GM12878 (cell line): ENCODE results near the gene C6orf52. TPM values are rescaled to one million over a fixed set of nuclear protein-coding genes. Genes with fewer than 3 reads are reported as not detected.

ENCODE experiments used
- E2F4 ChIP-seq: IDR thresholded peaks from 2 replicates; pipeline ENCODE4 v1.6.1; 2012; ENCODE audit warnings: low read depth, low read length, improper control_type of control experiment
- E2F8 ChIP-seq: fragments of 450-650 bp; IDR thresholded peaks from 2 replicates; pipeline ENCODE4 v1.6.1; 2018; ENCODE audit warnings: mild to moderate bottlenecking, low read depth, moderate library complexity; ENCODE audit not compliant: partially characterized antibody
- EED ChIP-seq: sonication (generic); IDR thresholded peaks from 2 replicates; pipeline ENCODE4 v1.6.1; 2016; ENCODE audit warnings: antibody characterized with exemption, low read depth
- EGR1 ChIP-seq, 2 experiments: IDR thresholded peaks; 1 replicate in 1 of 2; 2 replicates in 1 of 2; pipeline ENCODE4 v1.6.1; 2011 to 2012; ENCODE audit warnings: low read depth in 2 of 2, low read length in 2 of 2, borderline replicate concordance in 1 of 2, mild to moderate bottlenecking in 1 of 2, moderate library complexity in 1 of 2
- IRF4 ChIP-seq: IDR thresholded peaks from 2 replicates; pipeline ENCODE4 v1.6.1; 2011; ENCODE audit warnings: low read depth, low read length
- KLF5 ChIP-seq: fragments of 450-650 bp; IDR thresholded peaks from 2 replicates; pipeline ENCODE4 v1.6.1; 2014; ENCODE audit warnings: mild to moderate bottlenecking; ENCODE audit not compliant: partially characterized antibody
- MEF2A ChIP-seq: IDR thresholded peaks from 2 replicates; pipeline ENCODE4 v1.6.1; 2011; ENCODE audit warnings: low read depth, mild to moderate bottlenecking, low read length, moderate library complexity; ENCODE audit not compliant: insufficient read depth
- MYC ChIP-seq: IDR thresholded peaks from 2 replicates; pipeline ENCODE4 v1.6.1; 2011; ENCODE audit warnings: mild to moderate bottlenecking, low read length, moderate library complexity, inconsistent platforms; ENCODE audit not compliant: insufficient read depth, insufficient replicate concordance, insufficient read length, severe bottlenecking
- NR2C1 ChIP-seq: fragments of 450-650 bp; IDR thresholded peaks from 2 replicates; pipeline ENCODE4 v1.6.1; 2017; ENCODE audit warnings: antibody characterized with exemption, mild to moderate bottlenecking, moderate library complexity
- NR2C2 ChIP-seq: IDR thresholded peaks from 2 replicates; pipeline ENCODE4 v1.6.1; 2011; ENCODE audit warnings: borderline replicate concordance, low read depth; ENCODE audit not compliant: control insufficient read depth, insufficient read length
- PML ChIP-seq: IDR thresholded peaks from 2 replicates; pipeline ENCODE4 v1.6.1; 2012; ENCODE audit warnings: low read length, inconsistent platforms
- POLR2A ChIP-seq: IDR thresholded peaks from 2 replicates; pipeline ENCODE4 v1.6.1; 2011; ENCODE audit warnings: low read depth, mild to moderate bottlenecking, low read length
- RFX5 ChIP-seq: IDR thresholded peaks from 2 replicates; pipeline ENCODE4 v1.6.1; 2011; ENCODE audit warnings: low read depth, low read length, improper control_type of control experiment
- SIX5 ChIP-seq: IDR thresholded peaks from 2 replicates; pipeline ENCODE4 v1.6.1; 2011; ENCODE audit warnings: mild to moderate bottlenecking, low read depth, low read length, moderate library complexity; ENCODE audit not compliant: severe bottlenecking
- SMC3 ChIP-seq: IDR thresholded peaks from 2 replicates; pipeline ENCODE4 v1.6.1; 2011; ENCODE audit warnings: low read length, improper control_type of control experiment, borderline replicate concordance
- STAT1 ChIP-seq: fragments of 450-650 bp; conservative IDR thresholded peaks from 2 replicates; pipeline ENCODE4 v1.6.1; 2014; ENCODE audit warnings: antibody characterized with exemption, mild to moderate bottlenecking
- STAT3 ChIP-seq: IDR thresholded peaks from 2 replicates; pipeline ENCODE4 v1.6.1; 2011; ENCODE audit warnings: low read depth, low read length, improper control_type of control experiment
- YBX1 ChIP-seq: fragments of 450-650 bp; IDR thresholded peaks from 2 replicates; pipeline ENCODE4 v1.6.1; 2016; ENCODE audit warnings: antibody characterized with exemption
- ZBED1 ChIP-seq: IDR thresholded peaks from 2 replicates; pipeline ENCODE4 v1.6.1; 2016; ENCODE audit warnings: borderline replicate concordance
- ZBTB33 ChIP-seq: fragments of 450-650 bp; IDR thresholded peaks from 2 replicates; pipeline ENCODE4 v1.6.1; 2017; ENCODE audit warnings: mild to moderate bottlenecking
- ZNF217 ChIP-seq: fragments of 450-650 bp; IDR thresholded peaks from 2 replicates; pipeline ENCODE4 v1.6.1; 2017; ENCODE audit warnings: antibody characterized with exemption, mild to moderate bottlenecking
- ZNF622 ChIP-seq: fragments of 450-650 bp; IDR thresholded peaks from 2 replicates; pipeline ENCODE4 v1.6.1; 2017; ENCODE audit warnings: mild to moderate bottlenecking, inconsistent platforms
- polyA plus RNA-seq, 11 experiments: library from polyadenylated mRNA; depleted of rRNA in 4 of 11; unstranded in 6 of 11; stranded (reverse) in 5 of 11; fragments of >200 nt; fragmentation: Nextera tagmentation in 4 of 11; fragmentation: Illumina TruSeq in 1 of 11; extraction: Ambion mirVana in 4 of 11; extraction: Trizol in 1 of 11; gene quantifications; 1 replicate in 1 of 11; 2 replicates in 10 of 11; pipeline versions ENCODE4 v1.2.1 to v1.2.3, GENCODE V29; 2011 to 2016; ENCODE audit warnings: inconsistent platforms in 2 of 11, missing spikeins in 2 of 11, low read depth in 1 of 11
- total RNA-seq, 4 experiments: library from RNA; depleted of rRNA in 3 of 4; stranded (reverse); fragments of >200 nt in 3 of 4; fragmentation: Illumina TruSeq in 1 of 4; extraction: Trizol in 1 of 4; gene quantifications; 2 replicates each; pipeline versions ENCODE4 v1.2.1 to v1.2.3, GENCODE V29; 2013 to 2021

C6orf52 gene
- total and polyA plus RNA-seq, 10 of the 15 experiments (the other 5 are each of a cell fraction or from before 2014, with no cell fraction given) = 2.7 to 15.1 (median 4.9) TPM

- TF ChIP-seq MEF2A (peak; percentile 79), SMC3 (no peak; the same call in 1 of the 2 replicates), E2F4 (no peak), ZNF217 (no peak), E2F8 (peak; percentile 93), IRF4 (no peak), STAT3 (no peak), ZBED1 (0 out of 2 replicates have a peak, but pooled peaks have one; percentile 56), ZNF622 (no peak), RFX5 (0 out of 2 replicates have a peak, but pooled peaks have one; percentile 41), PML (peak; percentile 95), EED (0 out of 2 replicates have a peak, but pooled peaks have one; percentile 20), ZBTB33 (peak; percentile 78; the same call in 1 of the 2 replicates), POLR2A (peak; percentile 93), KLF5 (peak; percentile 93), EGR1 (IDR thresholded peaks at IDR 0.05; ENCODE audit: borderline replicate concordance in 1 of 2, low read depth in 2 of 2, low read length in 2 of 2) (no peak), YBX1 (no peak), MYC (peak; percentile 32), NR2C2 (no peak), SIX5 (peak; percentile 58), NR2C1 (peak; percentile 60), STAT1 (peak; percentile 94)
Measured at GRCh38 chr6:10694302-10695085, at the start of gene C6orf52, which contains the start of gene PAK1IP1 (continued).
